WERI-Rb-1 (cell line): ENCODE data around the gene ASS1.
A peak's percentile ranks its signal among the peaks of the same experiment; 100 is the strongest.

Experiments used
- DNase-seq: peaks from one replicate; pipeline ENCODE4 v3.0.0-alpha.2; 2020
- H3K27ac ChIP-seq: fragments of 250-450 bp; sonication (Bioruptor Pico); 2 replicates; pipeline ENCODE4 v1.5.1; 2020; ENCODE audit warnings: mild to moderate bottlenecking, moderate library complexity
- H3K27me3 ChIP-seq: fragments of 250-450 bp; sonication (Bioruptor Pico); 2 replicates; pipeline ENCODE4 v1.5.1; 2021; ENCODE audit warnings: mild to moderate bottlenecking, low read depth, moderate library complexity; ENCODE audit not compliant: insufficient read depth, severe bottlenecking
- H3K36me3 ChIP-seq: fragments of 250-450 bp; sonication (Bioruptor Pico); 2 replicates; pipeline ENCODE4 v1.5.1; 2020; ENCODE audit warnings: mild to moderate bottlenecking, moderate library complexity
- H3K4me3 ChIP-seq: 2 replicates; pipeline ENCODE4 v1.5.1; 2011; ENCODE audit warnings: low read depth, mild to moderate bottlenecking, control low read depth, low read length
- H3K9me3 ChIP-seq: fragments of 250-450 bp; sonication (Bioruptor Pico); 2 replicates; pipeline ENCODE4 v1.5.1; 2021; ENCODE audit warnings: mild to moderate bottlenecking, moderate library complexity; ENCODE audit not compliant: severe bottlenecking
- CTCF ChIP-seq: IDR thresholded peaks from 2 replicates; pipeline ENCODE4 v1.5.1; 2011; ENCODE audit warnings: low read depth, mild to moderate bottlenecking, control low read depth, inconsistent platforms, low read length

Gene ASS1

GRCh38 chr9:130414081-130414731 lies 30.6 kb upstream of the ASS1 start:
- Histone ChIP-seq H3K4me3 (no peak overlapping the region), H3K9me3 (no peaks in the 10 kb centered on the region), H3K27ac (no peak overlapping the region), H3K27me3 (no peaks in the 10 kb centered on the region), H3K36me3 (no peaks in the 10 kb centered on the region)
- TF ChIP-seq CTCF = no peak
- DNase-seq = no peak

GRCh38 chr9:130414910-130415746 lies 29.6 kb upstream of the ASS1 start:
- H3K27me3 ChIP-seq = no peaks in the 10 kb centered on the region
- no peak overlapping the region for H3K27ac ChIP-seq
- no peaks in the 10 kb centered on the region for H3K9me3 ChIP-seq
- H3K36me3 ChIP-seq = no peaks in the 10 kb centered on the region
- TF ChIP-seq CTCF = no peak
- DNase-seq = no peak
- no peak overlapping the region for H3K4me3 ChIP-seq

DNA sequence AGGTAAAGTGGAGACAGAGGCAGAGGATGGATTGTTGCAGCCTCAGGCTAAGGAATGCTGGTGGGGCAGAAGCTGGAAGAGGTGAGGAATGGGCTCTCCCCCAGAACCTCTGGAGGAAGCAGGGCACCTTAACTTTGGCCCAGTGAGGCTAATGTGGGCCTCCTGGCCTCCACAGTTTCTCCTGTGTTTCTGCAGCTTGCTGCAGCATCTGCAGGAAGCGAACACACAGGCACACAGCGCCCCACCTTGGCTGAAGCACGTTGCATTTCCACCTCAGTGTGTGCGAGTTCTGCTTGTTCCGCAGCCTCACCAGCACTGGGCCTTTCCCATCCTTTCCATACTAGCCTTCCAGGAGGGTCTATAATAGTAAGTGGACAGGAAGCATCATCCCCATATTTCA lies 27.2 kb upstream of the ASS1 start:
- DNase-seq = no peak
- Histone ChIP-seq H3K4me3 (no peak overlapping the region), H3K36me3 (no peaks in the 10 kb centered on the region), H3K27ac (no peak overlapping the region), H3K9me3 (no peaks in the 10 kb centered on the region), H3K27me3 (no peaks in the 10 kb centered on the region)
- peak; percentile 67 for TF ChIP-seq CTCF

DNA sequence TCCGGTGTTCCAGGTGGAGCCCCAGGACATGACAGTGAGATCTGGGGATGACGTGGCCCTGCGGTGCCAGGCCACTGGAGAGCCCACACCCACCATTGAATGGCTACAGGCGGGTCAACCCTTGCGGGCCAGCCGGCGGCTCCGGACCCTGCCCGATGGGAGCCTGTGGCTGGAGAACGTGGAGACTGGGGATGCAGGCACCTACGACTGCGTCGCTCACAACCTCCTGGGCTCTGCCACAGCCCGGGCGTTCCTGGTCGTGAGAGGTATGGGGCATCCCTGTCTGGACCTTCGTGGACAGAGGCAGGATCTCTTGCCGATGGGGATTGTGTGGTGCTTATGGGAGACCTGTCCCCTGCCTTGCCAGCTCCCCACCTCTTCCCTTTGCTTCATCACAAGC lies 26.0 kb upstream of the ASS1 start:
- Histone ChIP-seq H3K27ac (no peak overlapping the region), H3K9me3 (no peaks in the 10 kb centered on the region), H3K27me3 (no peaks in the 10 kb centered on the region), H3K36me3 (no peaks in the 10 kb centered on the region), H3K4me3 (no peak overlapping the region)
- TF ChIP-seq CTCF = no peak
- no peak for DNase-seq

GRCh38 chr9:130419521-130420035 lies 25.2 kb upstream of the ASS1 start:
- H3K27me3 ChIP-seq = no peaks in the 10 kb centered on the region
- H3K36me3 ChIP-seq = no peaks in the 10 kb centered on the region
- H3K9me3 ChIP-seq = no peaks in the 10 kb centered on the region
- H3K4me3 ChIP-seq = no peak overlapping the region
- no peak for DNase-seq
- no peak for TF ChIP-seq CTCF
- no peak overlapping the region for H3K27ac ChIP-seq
